ENCODE measurements around the gene MFAP3L. TPM values are rescaled to one million over a fixed set of nuclear protein-coding genes. Genes with fewer than 3 reads are reported as not detected.

Gene MFAP3L
- total RNA-seq, 1 experiment from 2014 or later = 6.2 TPM

- H3K4me3 ChIP-seq = no peak overlapping the region
- no peak overlapping the region for H2AFZ ChIP-seq
- no peaks in the 10 kb centered on the region for H3K9me2 ChIP-seq (ENCODE audit: insufficient read depth)
- no peaks in the 10 kb centered on the region for H3K36me3 ChIP-seq (ENCODE audit: low read depth)
- ChIA-PET CTCF (no interaction called here), POLR2A (ENCODE audit: unreplicated experiment) (no interaction called here)
- TF ChIP-seq CTCF (conservative IDR thresholded peaks at IDR 0.05) (no peak), EZH2 (IDR thresholded peaks at IDR 0.05; ENCODE audit: low read depth) (no peak)
- no peaks in the 10 kb centered on the region for H3K9me3 ChIP-seq (ENCODE audit: insufficient read depth, low read depth)
- no peak for DNase-seq
- no peaks in the 10 kb centered on the region for H3F3A ChIP-seq (ENCODE audit: insufficient read depth, low read depth)
- no peaks in the 10 kb centered on the region for H3K4me1 ChIP-seq (replicated peaks; ENCODE audit: insufficient read depth)
- intact Hi-C loops (cut with micrococcal nuclease; ENCODE audit: unreplicated experiment) = no loop called here
- H3K79me2 ChIP-seq (ENCODE audit: low read depth) = no peaks in the 10 kb centered on the region
- no peaks in the 10 kb centered on the region for H4K20me1 ChIP-seq (ENCODE audit: insufficient read depth)
- H3K27me3 ChIP-seq (ENCODE audit: insufficient read depth, low read depth) = no peaks in the 10 kb centered on the region
- no TSS peak for BruUV-seq (replicated peaks)
- H3K4me2 ChIP-seq = no peak overlapping the region
- no peak overlapping the region for H3K27ac ChIP-seq
Measured at GRCh38 chr4:169987327-169988228, 38.6 kb downstream of the MFAP3L start.

DNA sequence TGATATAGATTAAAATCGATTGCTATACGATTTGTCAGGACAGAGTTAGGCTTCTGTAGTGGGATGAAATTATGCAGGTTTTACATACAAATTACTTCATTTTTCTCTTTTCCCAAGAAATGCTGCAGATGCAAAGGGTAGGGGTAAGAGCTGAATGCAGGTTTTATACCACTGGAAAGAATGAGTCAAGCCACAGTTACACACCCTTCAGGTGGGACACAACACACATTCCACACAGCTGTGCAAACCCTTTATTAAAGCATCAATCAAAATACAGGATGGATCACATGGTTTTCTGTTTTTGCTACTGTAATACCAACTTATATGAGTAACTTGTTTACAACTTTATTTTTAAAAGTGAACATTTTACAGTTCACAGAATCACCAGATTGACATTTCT lies 39.8 kb downstream of the MFAP3L start:
- Histone ChIP-seq H3K4me1 (replicated peaks; ENCODE audit: insufficient read depth) (no peaks in the 10 kb centered on the region), H3K9me3 (ENCODE audit: insufficient read depth, low read depth) (no peaks in the 10 kb centered on the region), H3K79me2 (ENCODE audit: low read depth) (no peaks in the 10 kb centered on the region), H3K36me3 (ENCODE audit: low read depth) (no peaks in the 10 kb centered on the region), H4K20me1 (ENCODE audit: insufficient read depth) (no peaks in the 10 kb centered on the region), H3K4me2 (no peak overlapping the region), H3K27ac (no peak overlapping the region), H3K4me3 (no peak overlapping the region), H3K27me3 (ENCODE audit: insufficient read depth, low read depth) (no peaks in the 10 kb centered on the region), H3F3A (ENCODE audit: insufficient read depth, low read depth) (no peaks in the 10 kb centered on the region), H3K9me2 (ENCODE audit: insufficient read depth) (no peaks in the 10 kb centered on the region), H2AFZ (no peak overlapping the region)
- no TSS peak for BruUV-seq (replicated peaks)
- POLR2A ChIA-PET (ENCODE audit: unreplicated experiment) = no interaction called here
- CTCF ChIA-PET = no interaction called here
- intact Hi-C loops (cut with micrococcal nuclease; ENCODE audit: unreplicated experiment) = no loop called here
- DNase-seq = no peak
- no peak for TF ChIP-seq EZH2 (IDR thresholded peaks at IDR 0.05; ENCODE audit: low read depth)
- no peak for TF ChIP-seq CTCF (conservative IDR thresholded peaks at IDR 0.05)

DNA sequence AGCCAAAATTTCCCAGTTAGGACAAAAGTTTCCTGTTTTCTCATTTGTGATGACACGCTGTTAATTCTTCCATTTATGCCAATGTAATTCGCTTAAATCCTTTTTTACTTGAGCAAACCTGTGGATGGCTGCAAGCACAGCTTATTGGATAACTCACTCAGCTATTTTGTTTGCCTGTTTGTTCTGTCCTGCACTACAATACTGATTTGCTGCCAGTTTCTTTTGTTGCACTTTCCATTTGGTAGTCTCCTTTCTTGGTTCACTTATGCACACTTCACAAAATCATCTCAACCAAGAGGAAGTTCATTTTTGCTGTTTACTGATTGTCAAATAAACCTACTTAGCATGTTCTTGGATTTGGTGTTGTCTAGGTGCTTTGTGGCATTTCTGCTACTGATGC lies 40.3 kb downstream of the MFAP3L start:
- no peak overlapping the region for H3K4me3 ChIP-seq
- H2AFZ ChIP-seq = no peak overlapping the region
- no peaks in the 10 kb centered on the region for H3K9me3 ChIP-seq (ENCODE audit: insufficient read depth, low read depth)
- no peaks in the 10 kb centered on the region for H3K36me3 ChIP-seq (ENCODE audit: low read depth)
- no peaks in the 10 kb centered on the region for H3K79me2 ChIP-seq (ENCODE audit: low read depth)
- H3K27ac ChIP-seq = no peak overlapping the region
- CTCF ChIA-PET = no interaction called here
- intact Hi-C loops (cut with micrococcal nuclease; ENCODE audit: unreplicated experiment) = no loop called here
- no peaks in the 10 kb centered on the region for H3K27me3 ChIP-seq (ENCODE audit: insufficient read depth, low read depth)
- DNase-seq = no peak
- no peak overlapping the region for H3K4me2 ChIP-seq
- no peaks in the 10 kb centered on the region for H3K4me1 ChIP-seq (replicated peaks; ENCODE audit: insufficient read depth)
- no peak for TF ChIP-seq EZH2 (IDR thresholded peaks at IDR 0.05; ENCODE audit: low read depth)
- TF ChIP-seq CTCF (conservative IDR thresholded peaks at IDR 0.05) = no peak
- no TSS peak for BruUV-seq (replicated peaks)
- H3K9me2 ChIP-seq (ENCODE audit: insufficient read depth) = no peaks in the 10 kb centered on the region
- no peaks in the 10 kb centered on the region for H4K20me1 ChIP-seq (ENCODE audit: insufficient read depth)
- POLR2A ChIA-PET (ENCODE audit: unreplicated experiment) = no interaction called here
- no peaks in the 10 kb centered on the region for H3F3A ChIP-seq (ENCODE audit: insufficient read depth, low read depth)
